A549 treated with AZD9567 at 1 μM for 4 hours (cell line): Measurements from ENCODE around the gene MAST3. TPM values are rescaled to one million over a fixed set of nuclear protein-coding genes. Genes with fewer than 3 reads are reported as not detected.

Source experiments
- total RNA-seq: library from RNA; stranded (reverse); fragments of 200-300 nt; extraction: Qiagen RNA extraction; gene quantifications from 5 replicates; pipeline ENCODE4 v1.2.3, GENCODE V29; 2022; ENCODE audit not compliant: insufficient read depth

The MAST3 gene
- 1.9 to 2.4 TPM (median 2.2 TPM) in 5 replicates for total RNA-seq

DNA sequence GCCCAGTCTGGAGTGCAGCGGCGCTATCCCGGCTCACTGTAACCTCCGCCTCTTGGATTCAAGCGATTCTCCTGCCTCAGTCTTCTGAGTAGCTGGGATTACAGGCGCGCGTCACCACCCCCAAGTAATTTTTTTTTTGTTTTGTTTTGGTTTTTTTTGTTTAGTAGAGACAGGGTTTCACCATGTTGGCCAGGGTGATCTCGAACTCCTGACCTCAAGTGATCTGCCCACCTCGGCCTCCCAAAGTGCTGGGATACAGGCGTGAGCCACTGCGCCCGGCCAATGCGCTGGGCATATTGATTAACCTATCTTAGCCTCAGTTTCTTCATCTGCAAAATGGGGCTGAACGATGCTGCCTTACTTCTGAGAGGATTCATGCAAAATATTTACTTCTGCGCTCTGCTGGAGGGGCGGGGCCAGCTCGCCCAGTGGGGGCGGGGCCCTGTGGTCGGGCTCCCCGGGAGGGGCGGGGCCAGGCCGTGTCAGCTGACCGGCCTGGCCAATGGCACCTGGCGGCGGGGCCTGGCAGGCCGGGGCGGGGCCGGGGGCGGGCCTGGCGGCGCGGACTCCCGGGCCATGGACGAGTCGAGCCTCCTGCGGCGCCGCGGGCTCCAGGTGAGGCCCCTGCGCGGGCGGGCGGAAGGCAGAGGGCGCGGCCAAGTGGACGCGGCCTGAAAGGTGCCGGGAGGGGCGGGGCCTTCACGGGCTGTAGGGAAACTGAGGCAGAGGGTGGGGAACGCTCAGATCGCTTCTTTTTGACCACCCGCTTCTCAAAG lies at the start of gene MAST3:
TSS of gene MAST3 (plus strand) at position 562 of the 776 bp plus-strand sequence. CDS start at position 577, 15 bp downstream.

DNA sequence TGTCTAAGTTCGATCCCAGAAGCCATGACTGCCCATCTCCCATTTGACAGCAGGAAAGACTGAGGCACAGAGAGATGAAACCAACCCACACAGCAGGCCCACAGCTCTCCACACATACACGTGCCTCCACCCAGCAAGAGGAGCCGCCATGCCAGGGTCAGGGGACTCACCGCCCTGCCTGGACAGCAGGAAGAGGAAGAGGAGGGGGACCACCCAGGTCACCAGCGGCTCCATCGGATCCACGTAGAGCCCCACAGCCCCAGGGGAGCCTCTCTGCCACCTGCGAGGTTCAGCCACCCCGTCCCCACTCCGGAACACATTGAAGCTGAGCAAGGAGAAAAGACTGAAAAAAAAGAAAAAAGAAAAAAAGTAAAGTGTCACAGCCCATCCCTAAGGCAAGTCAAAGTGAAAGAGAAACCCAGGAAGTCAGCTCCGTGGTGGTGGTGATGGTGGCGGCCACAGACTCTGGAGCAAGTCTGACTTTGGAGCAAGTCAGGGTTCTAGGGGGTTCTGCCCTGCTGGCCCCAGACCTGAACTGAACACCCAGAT lies 10.9 kb upstream of the MAST3 start, which contains the start of gene IL12RB1:
TSS of gene IL12RB1 (minus strand) at position 345 of the 549 bp plus-strand sequence. CDS start at position 234, 111 bp downstream.

DNA sequence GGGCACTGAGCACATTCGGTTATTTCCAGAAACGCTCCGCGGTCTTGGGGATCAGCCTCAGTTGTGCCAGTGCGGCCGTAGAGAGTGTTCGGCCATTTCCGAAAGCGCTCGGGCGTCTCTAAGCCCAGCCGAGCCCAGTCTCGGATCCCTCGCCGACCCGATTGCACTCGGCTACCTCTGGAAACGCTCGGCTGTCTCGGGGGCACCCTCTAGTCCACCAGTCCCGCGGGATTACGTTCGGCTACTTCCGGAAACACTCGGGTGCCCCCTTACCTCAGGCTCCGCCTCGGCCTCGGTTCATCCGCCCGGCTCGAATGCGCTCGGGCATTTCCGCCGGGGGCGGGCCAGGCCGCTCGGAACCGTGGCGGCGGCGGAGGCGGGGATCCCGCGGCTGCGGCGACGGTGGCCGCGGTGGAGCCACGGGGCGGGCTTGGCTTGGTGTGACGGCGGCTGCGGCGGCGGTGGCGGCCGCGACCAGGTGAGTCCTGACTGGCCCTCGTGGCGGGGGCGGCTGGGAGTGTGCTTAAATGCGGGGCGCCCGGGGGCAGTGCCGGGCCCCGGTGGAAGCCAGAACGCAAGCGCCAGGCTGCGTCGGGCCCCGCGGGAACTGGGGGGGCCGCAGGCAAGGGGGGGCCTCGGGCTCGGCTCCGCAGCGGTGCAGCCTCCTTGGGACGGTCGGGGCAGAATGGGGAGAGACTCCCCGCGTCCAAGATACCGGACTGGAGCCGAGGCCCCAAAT lies 55.4 kb downstream of the MAST3 start, which contains the start of gene PIK3R2:
TSS of gene PIK3R2 (plus strand) at position 347 of the 739 bp plus-strand sequence. CDS start 2,717 bp downstream, outside the sequence.

DNA sequence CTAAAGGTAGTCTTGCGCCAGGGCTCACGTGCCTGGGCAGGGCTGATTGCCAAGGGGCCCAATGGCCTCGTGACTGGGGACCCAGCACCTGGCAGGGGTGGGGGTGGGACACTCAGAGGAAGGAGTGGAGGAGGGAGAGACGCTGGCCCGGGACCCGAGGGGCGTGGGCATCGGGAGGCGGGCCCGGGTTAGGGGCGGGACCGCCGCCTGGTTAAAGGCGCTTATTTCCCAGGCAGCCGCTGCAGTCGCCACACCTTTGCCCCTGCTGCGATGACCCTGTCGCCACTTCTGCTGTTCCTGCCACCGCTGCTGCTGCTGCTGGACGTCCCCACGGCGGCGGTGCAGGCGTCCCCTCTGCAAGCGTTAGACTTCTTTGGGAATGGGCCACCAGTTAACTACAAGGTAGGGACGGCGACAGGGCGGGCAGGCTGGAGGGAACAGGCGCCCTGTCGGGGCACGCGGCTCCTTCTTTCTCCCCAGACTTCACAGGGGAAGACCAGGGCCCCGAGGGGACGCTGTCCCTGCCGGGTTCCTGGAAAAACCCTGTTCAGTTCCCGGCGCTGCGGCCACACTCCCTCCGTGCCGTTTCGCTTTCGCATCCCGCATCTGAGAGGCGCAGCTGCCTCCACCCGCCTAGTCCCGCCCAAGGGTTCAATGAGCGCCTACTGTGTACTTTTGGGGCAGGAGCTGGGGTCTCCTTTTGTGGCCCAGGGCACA lies 76.2 kb downstream of the MAST3 start, which contains the start of gene IFI30:
TSS of gene IFI30 (plus strand) at position 242 of the 717 bp plus-strand sequence. CDS start at position 271, 29 bp downstream.

DNA sequence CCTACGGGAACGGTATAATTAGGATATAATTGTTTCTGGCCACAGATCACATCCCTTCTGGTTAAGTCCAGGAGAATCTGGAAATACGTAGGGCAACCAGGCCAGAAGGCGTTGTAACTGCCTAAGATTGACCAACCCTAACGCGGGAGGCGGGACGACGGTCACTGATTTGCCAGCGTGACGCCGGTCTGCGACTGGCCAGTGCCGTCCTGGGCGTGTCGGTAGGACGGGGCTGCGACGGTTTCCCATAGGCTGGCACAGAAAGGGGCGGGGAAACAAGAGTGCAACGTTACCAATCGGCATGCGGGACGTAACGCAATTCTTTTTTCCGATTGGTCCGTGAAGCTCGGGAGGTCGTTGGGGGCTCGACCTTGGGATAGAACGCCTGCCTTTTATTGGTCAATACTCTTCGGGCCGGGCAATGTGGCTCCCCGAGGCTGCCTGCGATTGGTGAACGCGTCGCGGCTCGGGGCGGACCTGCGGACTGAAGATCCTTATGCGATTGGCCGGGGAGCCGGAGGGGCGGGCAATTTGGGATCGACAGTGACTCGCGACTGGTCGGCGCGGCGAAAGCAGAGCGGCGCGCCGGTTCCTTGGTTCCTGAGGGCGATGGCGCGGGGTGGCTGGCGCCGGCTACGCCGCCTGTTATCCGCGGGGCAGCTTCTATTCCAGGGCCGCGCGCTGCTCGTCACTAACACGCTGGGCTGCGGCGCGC lies 95.3 kb downstream of the MAST3 start, which contains the start of gene MPV17L2:
TSS of gene MPV17L2 (plus strand) at position 546 of the 715 bp plus-strand sequence. CDS start at position 610, 64 bp downstream.

Other genes starting within 250 kb of the MAST3 start
- gene JAK3, start 249.8 kb upstream of the MAST3 start, total RNA-seq = 0.22 to 0.35 TPM (median 0.26 TPM) in 5 replicates
- gene RPL18A, start 237.9 kb upstream of the MAST3 start, total RNA-seq = 1,507 to 2,300 TPM (median 2,170 TPM) in 5 replicates
- gene SLC5A5, start 225.8 kb upstream of the MAST3 start, total RNA-seq = 0.14 to 0.22 TPM (median 0.17 TPM) in 4 of 5 replicates, not detected in the other
- 80.4 to 119 TPM (median 113 TPM) in 5 replicates for gene CCDC124, start 164.8 kb upstream of the MAST3 start, total RNA-seq
- 0.57 to 1.2 TPM (median 0.86 TPM) in 4 of 5 replicates, not detected in the other for gene KCNN1, start 130.7 kb upstream of the MAST3 start, total RNA-seq
- gene ARRDC2, start 89.6 kb upstream of the MAST3 start, total RNA-seq = 27.9 to 44.1 TPM (median 43.5 TPM) in 5 replicates
- not detected in 5 replicates for gene IL12RB1, start 10.8 kb upstream of the MAST3 start, total RNA-seq
- 9.9 to 15.0 TPM (median 12.4 TPM) in 5 replicates for gene PIK3R2, start 55.4 kb downstream of the MAST3 start, total RNA-seq
- gene IFI30, start 76.0 kb downstream of the MAST3 start, total RNA-seq = 13.6 to 22.2 TPM (median 15.9 TPM) in 5 replicates
- 9.5 to 14.8 TPM (median 12.7 TPM) in 5 replicates for gene MPV17L2, start 95.4 kb downstream of the MAST3 start, total RNA-seq
- gene RAB3A, start 106.3 kb downstream of the MAST3 start, total RNA-seq = 0.71 to 0.99 TPM (median 0.79 TPM) in 4 of 5 replicates, not detected in the other
- 0.05 to 0.48 TPM (median 0.16 TPM) in 4 of 5 replicates, not detected in the other for gene PDE4C, start 128.7 kb downstream of the MAST3 start, total RNA-seq
- gene IQCN, start 176.7 kb downstream of the MAST3 start, total RNA-seq = 0.38 to 0.58 TPM (median 0.44 TPM) in 4 of 5 replicates, not detected in the other
- 32.5 to 55.4 TPM (median 47.0 TPM) in 5 replicates for gene JUND, start 183.8 kb downstream of the MAST3 start, total RNA-seq
- gene LSM4, start 225.3 kb downstream of the MAST3 start, total RNA-seq = 195 to 241 TPM (median 232 TPM) in 5 replicates
- gene PGPEP1, start 242.8 kb downstream of the MAST3 start, total RNA-seq = 1.6 to 2.9 TPM (median 1.9 TPM) in 5 replicates